HG03521 (cell line): Measurements from ENCODE around the gene MAOB.
"Not testable (repeated sequence)": the region's sequence is repeated elsewhere in the genome, so short reads cannot be mapped to it uniquely, and the experiment has no call there.

Source experiments
- ATAC-seq: cut with Tn5 transposase; IDR thresholded peaks from one replicate; pipeline ENCODE4 v1.9.1; 2021; ENCODE audit warnings: mild to moderate bottlenecking, moderate library complexity; ENCODE audit not compliant: unreplicated experiment

MAOB gene

GRCh38 chrX:43785930-43786591 is 96.2 kb downstream of the MAOB start:
- no peak for ATAC-seq

GRCh38 chrX:43758044-43758443 is 124.2 kb downstream of the MAOB start:
- ATAC-seq = no peak

GRCh38 chrX:43756076-43756475 is 126.2 kb downstream of the MAOB start:
- no peak for ATAC-seq

- ATAC-seq = no peak
These were observed 128.6 kb downstream of the MAOB start for GRCh38 chrX:43753637-43754036.

- peak; percentile 56 for ATAC-seq
These were observed 132.0 kb downstream of the MAOB start for GRCh38 chrX:43750248-43750676.

GRCh38 chrX:43747476-43747875 is 134.8 kb downstream of the MAOB start:
- no peak for ATAC-seq

GRCh38 chrX:43745938-43746721 is 136.1 kb downstream of the MAOB start:
- ATAC-seq = no peak

- ATAC-seq = no peak
These were observed 138.0 kb downstream of the MAOB start for GRCh38 chrX:43744284-43744683.

GRCh38 chrX:43743100-43743822 is 139.0 kb downstream of the MAOB start:
- ATAC-seq = no peak

GRCh38 chrX:43741843-43742573 is 140.2 kb downstream of the MAOB start:
- ATAC-seq = no peak

GRCh38 chrX:43735957-43736356 is 146.3 kb downstream of the MAOB start:
- no peak for ATAC-seq

- no peak for ATAC-seq
These were observed 146.7 kb downstream of the MAOB start for GRCh38 chrX:43735534-43735933.

- ATAC-seq = no peak
These were observed 147.8 kb downstream of the MAOB start for GRCh38 chrX:43734444-43734843.

- no peak for ATAC-seq
These were observed 148.6 kb downstream of the MAOB start for GRCh38 chrX:43733699-43734098.

- no peak for ATAC-seq
These were observed 151.2 kb downstream of the MAOB start for GRCh38 chrX:43731086-43731485.

GRCh38 chrX:43728966-43729365 is 153.3 kb downstream of the MAOB start:
- ATAC-seq = no peak

GRCh38 chrX:43728002-43728401 is 154.2 kb downstream of the MAOB start:
- ATAC-seq = no peak

- not testable (repeated sequence) for ATAC-seq
These were observed 155.0 kb downstream of the MAOB start for GRCh38 chrX:43727254-43727653.

GRCh38 chrX:43725227-43725626 is 157.0 kb downstream of the MAOB start:
- not testable (repeated sequence) for ATAC-seq

GRCh38 chrX:43720961-43721360 is 161.3 kb downstream of the MAOB start:
- ATAC-seq = no peak

GRCh38 chrX:43720082-43720481 is 162.2 kb downstream of the MAOB start:
- no peak for ATAC-seq
